HG02588 (cell line): ENCODE data around the gene HDAC5.
A peak's percentile ranks its signal among the peaks of the same experiment; 100 is the strongest.
"Not testable (repeated sequence)": the region's sequence is repeated elsewhere in the genome, so short reads cannot be mapped to it uniquely, and the experiment has no call there.

ENCODE experiments used
- ATAC-seq: cut with Tn5 transposase; IDR thresholded peaks from one replicate; pipeline ENCODE4 v1.9.1; 2021; ENCODE audit warnings: mild to moderate bottlenecking, moderate library complexity; ENCODE audit not compliant: unreplicated experiment

Gene HDAC5

DNA sequence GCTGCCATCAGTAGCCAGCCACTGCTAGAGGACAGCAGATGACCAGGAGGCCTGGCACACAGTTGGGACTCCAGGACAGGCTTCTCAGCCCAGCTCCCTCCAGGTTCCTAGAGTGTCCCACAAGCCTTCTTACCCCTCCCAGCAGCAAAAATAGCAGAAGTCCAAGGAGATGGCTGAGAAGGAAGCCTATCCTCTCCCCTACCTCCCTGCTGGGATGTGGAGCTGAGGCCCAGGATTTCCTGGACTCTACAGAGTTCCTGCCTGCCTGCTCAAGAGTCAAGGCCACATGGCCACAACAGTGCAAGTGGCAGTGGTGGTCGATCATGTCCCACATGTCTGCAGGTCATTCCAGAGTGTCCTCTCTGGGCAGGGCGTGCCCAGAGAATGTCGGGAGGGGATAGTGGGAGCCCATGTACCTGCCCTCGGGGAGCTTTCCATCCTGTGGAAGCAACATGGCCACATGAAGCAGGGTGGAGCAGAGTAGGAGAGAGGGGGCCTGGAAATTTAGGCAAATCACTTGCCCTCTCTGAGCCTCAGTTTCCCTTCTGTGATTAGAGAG, 10.6 kb upstream of the HDAC5 start:
- no peak for ATAC-seq

DNA sequence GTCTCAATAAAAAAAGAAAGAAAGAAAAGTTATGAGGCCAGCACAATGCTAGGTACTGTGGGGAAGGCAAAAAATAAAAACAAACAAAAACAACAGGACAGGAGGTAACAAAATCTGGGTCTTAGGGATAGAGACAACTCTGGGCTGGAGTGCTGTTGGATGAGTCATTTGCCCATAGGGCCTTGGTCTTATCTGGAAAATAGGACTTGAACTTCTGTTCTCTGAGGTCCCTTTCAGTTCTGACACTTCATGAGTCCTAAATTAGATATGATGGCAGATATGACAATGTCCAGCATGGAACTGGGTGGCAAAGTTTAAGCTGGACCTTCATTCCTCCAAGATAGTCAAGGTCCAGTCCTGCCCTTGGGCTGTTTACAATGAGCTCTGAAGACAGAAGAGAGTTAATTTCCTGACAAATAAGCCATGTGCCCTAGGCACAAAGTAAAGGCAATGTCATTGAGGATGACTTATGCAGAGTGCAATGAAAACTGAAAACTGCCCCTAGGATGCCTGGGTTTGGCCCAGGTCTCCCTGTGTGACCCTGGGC, 8.9 kb upstream of the HDAC5 start:
- no peak for ATAC-seq

DNA sequence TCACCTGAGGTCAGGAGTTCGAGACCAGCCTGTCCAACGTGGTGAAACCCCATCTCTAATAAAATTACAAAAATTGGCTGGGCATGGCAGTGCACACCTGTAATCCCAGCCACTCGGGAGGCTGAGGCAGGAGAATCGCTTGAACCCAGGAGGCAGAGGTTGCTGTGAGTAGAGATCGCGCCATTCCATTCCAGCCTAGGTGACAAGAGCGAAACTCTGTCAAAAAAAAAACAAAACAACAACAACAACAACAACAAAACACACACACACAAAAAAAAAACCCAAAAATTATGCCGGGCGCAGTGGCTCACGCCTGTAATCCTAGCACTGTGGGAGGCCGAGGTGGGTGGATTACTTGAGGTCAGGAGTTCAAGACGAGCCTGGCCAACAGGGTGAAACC, 7.9 kb upstream of the HDAC5 start:
- not testable (repeated sequence) for ATAC-seq

DNA sequence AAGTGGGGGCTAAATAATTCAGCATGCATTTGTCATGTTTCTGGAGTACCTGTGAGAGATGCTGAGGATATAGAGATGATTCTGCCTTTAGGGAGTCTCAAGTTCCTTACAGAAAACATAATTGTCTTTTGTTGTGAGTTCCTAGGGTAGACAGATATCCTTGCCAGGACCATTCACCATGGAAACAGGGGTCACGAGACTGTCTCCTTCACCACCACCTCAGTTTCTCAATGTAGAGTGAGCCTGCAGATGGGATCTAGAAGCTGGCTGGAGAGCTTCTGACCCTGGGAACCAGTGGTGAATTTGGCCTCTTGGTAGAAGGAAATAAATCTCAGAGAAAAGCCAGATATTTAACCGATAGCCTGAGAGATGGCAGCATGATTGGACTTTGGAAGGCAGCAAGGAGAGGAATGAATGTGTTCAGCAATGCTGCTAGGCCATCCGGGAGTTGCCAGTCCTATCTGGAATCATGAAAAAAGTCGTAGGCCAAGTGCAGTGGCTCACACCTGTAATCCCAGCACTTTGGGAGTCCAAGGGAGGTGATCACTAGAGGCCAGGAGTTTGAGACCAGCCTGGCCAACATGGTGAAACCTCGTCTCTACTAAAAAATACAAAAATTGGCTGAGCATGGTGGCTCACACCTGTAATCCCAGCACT, 7.4 kb upstream of the HDAC5 start:
- no peak for ATAC-seq

DNA sequence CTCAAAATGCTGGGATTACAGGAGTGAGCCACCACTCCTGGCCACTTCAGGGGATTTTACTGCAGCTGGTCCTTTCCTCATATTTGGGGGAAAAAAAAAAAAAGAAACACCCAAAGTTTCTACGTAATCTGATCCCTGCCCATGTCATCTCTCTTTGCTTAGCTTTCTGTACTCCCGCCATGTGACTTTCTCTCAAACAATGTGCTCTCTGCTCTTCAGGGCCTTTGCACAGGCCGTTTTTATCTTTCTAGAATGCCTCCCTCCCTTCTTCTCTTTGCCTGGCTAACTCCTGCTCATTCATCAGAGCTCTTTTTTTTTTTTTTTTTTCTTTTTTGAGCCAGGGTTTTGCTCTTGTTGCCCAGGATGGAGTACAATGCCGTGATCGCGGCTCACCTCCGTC, 4.9 kb upstream of the HDAC5 start:
- ATAC-seq = no peak

DNA sequence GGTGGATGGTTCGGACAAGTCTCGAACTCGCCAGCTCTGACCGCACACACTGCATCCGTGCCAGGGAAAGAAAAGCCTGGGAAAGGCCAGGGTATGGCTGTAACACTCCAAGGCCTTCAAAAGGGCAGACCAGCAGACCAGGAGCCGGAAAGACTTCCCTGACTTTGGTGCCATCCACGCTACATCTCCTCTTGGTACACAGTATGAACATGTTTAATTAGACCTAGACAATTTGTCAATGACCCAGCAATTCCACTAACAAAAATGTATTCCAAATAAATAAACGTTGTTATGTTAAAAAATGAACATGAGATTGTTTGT, 637 bp upstream of the HDAC5 start:
- ATAC-seq = no peak

DNA sequence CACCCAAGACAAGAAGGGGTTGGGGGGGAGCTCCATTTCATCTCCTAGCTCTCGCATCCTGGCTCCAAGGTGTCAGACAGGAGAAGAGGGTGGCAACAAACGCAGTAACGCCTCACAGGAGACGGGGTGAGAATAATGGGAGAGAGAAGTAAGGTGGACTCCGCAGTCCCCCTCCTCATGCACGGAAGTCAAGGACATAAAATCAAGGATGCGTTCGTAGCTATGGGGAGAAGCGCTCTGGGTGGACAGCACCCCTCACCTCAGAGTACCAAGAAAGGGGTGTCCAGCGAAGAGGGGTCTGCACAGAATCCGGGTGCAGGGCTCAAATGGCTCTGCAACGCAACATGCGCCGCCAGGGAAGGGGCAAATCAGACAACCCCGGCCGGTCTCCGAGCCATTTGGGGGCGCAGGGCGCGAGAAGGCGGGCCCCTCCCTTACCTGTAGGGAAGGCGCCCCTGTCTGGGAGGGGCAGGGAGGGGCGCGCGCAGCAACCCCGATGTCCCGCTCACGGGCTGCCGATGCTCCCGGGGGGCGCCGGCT, 555 bp downstream of the HDAC5 start:
- peak; percentile 3 for ATAC-seq

DNA sequence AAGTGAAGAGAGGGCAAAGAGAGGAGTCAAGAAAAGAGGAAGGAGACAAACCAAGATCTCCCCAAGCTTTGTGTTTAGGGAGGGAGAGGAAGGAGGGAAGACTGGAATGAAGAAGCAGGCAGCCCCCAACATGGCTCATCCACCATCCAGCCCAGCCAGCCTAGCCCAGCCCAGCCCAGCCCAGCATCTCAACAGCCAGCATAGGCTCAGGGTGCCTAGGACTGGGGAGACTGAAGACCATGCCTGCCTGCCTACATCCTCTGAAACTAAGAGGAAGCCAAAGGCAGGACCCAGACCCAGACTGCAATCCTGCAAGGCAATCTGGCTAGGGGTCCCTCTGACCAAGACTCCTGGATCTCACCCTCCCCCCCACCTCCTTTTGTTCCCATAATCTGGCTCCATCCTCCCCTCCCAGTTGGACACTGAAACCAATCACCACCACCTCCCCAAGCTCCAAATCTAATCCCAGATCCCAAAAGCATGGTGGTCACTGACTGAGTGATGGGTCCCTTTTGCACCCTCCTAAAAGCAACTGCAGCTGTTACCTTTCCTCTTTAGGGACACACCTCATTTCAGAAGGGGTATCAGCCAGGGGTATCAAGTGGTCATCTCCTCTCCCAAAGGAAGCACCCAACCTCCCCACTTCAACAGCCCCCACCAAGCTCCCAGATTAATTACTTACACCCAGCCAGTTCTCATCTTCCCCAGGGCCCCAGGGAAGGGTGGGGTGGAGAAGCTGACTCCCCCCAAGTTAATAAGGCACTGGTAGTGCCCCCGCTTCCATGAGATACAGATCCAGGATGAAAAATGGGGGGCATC, 1.2 kb downstream of the HDAC5 start:
- ATAC-seq = no peak

DNA sequence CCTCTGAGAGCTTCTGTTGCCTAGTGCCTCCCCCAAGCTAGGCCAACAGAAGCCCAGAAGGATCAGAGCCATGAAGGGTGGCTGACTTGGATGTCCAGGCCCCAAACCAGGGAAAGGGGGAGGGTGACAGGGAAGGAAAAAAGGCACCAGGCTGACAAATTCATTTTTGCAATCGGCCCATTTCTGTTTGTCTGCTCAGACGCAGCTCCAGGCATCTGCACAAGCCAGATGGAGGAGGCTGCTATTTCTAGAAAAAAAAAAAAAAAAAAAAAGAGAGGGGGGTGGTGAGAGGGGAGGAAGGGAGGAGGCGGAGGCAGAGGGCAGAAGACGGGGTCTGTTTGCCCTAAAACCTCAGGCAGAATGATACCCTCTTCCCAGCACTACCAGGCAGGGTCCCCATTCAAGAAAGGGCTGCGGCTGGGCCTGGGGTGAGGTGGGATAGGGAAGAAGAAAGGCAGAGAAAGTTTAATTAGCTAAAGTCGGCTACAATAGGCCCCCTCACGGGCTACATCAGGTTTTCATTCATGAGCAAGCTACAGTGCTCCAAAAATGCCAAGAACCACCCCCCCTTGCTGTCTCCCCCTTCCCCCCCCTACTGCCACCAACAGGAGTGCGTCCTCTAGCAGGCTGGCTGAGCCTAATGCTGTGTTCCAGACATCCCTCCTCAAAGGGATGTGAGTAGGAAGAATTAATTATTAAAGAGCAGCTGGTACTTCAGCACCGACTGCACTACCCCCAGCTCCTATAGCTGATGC, 2.4 kb downstream of the HDAC5 start:
- no peak for ATAC-seq

DNA sequence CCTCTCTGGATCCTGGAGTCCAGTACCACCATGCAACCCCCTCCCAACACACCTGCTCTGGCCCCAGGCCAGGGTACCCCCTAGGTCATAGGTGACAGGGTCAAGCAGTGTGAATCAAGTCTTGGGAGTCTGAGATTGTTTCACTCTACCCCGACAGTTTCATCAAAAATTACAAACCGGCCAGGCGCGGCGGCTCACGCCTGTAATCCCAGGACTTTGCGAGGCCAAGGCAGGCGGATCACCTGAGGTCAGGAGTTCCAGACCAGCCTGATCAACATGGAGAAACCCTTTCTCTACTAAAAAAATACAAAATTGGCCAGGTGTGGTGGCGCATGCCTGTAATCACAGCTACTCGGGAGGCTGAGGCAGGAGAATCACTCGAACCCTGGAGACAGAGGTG, 3.2 kb downstream of the HDAC5 start:
- not testable (repeated sequence) for ATAC-seq

DNA sequence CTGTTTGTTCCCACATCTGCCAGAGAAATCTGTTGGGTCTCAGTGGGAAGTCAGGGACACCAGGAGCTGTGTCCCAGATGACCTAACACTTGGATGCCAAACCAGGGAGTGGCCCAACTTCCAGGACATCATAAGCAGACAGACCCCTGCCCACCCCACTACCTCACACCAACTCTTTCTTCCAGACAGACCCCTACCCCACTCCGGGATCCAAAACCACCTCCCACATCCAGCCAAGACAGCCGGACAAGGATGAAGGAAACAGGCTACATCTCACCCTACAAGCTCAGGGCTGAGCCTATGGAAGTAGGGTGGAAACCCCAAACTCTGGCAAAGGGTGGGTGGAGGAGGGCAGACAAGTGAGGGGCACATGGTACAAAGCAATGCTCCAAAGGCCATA, 3.6 kb downstream of the HDAC5 start:
- ATAC-seq = no peak

DNA sequence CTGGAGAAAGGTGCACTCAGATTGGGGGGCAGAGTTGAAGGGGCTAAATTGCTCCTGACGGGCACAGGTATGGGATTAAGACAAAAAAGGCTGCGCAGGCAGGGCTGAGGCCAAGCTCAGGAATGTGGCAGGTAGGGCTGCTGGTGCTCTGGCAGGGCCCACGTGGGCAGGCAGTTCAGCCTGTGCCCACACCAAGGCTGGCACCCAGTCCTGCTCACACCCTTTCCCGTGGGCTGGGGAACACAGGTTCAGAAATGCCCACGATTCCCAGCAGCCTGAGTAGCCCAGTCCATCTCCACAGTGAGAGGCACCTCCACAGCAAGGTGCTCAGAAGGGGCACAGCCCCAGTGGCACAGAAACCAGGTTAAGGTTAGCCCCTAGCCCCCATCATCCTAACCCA, 4.4 kb downstream of the HDAC5 start:
- no peak for ATAC-seq

DNA sequence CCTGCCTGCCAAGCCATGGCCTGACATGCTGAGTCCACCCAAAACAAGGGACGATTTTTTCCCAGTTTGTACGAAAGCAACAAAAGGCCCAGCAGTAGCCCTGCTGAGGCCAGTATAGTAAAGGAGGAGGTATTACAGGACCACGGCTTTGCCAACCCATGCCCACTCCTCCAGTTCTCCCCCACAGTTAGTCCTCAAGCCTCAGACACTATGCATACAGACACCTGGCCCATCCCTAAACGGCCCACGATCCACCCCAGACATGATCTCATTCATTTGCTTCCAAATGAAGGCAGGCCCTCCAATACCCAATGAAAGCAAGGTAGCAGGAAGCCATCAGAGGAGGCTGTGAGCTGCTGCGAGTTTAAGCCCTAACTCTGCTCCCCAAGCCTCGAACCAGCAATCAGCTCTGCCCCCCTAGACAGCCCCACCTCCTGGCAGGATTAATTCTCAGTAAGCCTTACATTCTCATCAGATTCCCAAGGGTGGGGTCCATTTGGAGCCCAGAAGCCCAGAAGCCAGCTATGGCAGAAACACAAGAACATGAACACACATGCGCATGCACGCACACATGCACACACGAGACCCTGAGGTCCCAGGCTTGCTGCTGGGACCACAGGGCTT, 4.9 kb downstream of the HDAC5 start:
- no peak for ATAC-seq

DNA sequence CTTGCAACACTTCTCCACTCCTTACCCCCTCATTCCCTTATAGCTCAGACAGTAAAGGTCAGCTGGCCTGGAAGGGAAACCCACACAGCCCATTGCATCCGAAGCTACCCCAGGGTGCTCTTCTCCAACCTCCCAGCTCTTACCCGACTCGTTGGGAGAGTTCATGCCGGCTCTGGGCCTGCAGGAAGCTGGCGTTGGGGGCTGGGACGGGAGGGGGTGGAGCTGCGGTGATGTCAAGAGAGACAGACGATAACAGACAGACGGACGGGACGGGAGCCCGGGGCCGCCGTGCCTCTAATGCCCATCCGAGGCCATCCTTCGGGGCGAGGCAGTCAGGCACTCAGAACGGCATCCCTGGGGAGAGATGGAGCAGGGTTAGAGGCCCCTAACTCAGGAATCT, 6.1 kb downstream of the HDAC5 start:
- no peak for ATAC-seq

DNA sequence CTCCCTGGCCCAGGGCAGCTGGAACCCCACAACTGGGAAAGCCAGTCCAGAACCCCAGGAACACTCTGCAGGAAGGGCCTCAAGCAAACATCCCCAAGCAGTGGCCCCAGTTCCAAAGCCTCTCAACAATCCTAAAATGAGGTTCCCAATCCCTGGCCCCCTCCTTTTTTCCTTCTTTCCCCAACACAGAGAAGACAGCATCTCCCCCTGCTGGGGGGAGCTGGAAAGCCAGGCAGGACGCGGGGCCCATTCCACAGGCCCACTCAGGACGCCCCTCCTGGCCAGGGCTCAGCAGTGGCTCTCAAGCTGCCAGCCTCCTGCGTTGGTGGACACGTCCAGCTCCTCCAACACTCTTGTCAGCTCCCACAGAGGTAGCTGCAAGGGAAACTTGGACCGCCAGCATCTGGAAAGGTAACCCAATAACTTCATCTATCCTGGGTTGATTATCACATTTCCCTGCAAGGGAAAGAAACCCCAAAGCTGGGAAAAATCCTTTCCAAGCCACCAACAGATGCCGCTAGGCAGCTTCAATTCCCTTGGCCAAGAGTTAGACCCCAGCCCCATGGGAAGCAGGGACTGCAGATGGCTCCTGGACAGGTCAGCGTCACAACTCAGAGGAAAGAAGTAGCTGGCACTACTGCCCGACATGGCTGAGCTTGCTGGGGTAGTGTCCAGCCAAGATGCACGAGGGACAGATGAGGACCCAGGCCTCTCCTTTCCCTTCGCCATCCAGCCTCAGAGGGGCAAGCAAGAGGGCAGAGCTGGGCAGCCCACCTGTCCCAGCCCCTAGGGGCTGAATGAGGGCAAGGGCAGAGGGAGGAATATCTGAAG, 7.6 kb downstream of the HDAC5 start:
- no peak for ATAC-seq

DNA sequence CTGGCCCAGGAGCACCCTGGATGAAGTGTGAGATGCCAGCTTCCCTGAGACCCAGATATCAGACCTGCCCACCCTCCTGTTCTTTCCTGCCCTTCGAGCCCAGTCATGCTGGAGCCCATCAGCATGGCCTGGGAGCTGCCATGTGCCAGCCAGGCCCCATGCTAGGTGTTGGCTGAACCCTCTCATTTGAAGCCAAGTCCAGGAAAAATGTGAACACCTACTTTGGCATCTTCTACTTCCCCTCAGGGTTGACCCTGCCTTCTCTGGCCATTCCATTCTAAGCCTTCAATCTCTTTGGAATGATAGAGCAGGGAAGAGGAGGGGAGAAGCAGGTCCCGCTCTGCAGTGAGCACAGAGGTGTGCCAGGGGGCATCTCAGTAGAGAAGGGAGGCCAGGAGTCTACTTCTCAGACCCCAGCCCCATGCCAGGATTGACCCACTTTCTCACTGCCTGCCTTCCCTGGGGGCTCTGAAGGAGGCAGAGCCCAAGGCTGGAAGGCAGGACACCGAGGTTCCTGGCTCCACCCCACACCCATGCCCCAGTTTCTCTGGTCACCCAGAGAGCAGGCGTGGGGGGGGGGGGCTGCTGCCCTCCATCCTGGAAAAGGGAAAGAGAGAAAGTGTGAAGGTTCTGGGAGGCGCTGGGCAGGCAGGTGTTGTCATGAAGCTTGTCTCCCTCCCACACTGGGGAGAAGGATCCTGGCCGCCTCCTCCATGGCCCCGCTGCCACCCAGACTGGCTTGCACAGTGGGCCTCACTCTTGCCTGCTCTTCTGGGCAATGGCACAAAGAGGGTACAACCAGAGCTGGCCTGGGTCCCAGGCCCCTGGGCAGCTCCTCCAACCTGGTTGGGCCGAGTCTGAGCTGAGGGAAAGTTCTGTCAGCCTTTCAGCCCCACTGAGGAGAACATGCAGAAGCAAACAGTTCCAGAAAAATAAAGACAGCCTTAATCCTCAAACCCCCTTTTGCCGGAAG, 9.3 kb downstream of the HDAC5 start:
- no peak for ATAC-seq

DNA sequence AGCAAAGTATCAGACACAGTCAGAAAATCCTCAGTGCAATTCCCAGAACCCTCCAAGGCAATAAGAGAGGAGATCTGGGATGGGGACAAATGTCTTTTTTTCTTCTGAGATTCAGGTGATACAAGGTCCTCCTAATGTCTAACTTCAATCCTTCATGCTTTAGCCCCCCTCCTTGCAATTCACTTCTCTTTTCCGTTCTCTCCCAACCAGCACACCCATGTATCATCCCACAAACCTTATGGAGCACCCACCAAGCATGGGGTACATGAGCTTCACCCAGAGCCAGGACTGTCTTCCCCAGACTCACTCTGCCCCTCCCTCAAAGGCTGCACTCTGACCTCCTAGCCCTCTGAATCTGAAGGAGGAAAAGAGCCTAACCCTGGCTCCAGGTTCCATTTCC, 10.1 kb downstream of the HDAC5 start:
- ATAC-seq = no peak
